NT2/D1 (cell line): ENCODE data around the gene ENTPD1.

Experiments
- DNase-seq: peaks from one replicate; pipeline ENCODE4 v3.0.0-alpha.2; 2011; ENCODE audit warnings: low read depth, low spot score
- H3K27me3 ChIP-seq: 2 replicates; pipeline ENCODE4 v1.6.0; 2011; ENCODE audit warnings: mild to moderate bottlenecking; ENCODE audit not compliant: insufficient read length, insufficient read depth
- H3K36me3 ChIP-seq: 2 replicates; pipeline ENCODE4 v1.6.1; 2011; ENCODE audit warnings: mild to moderate bottlenecking, low read length, mixed read lengths; ENCODE audit not compliant: insufficient read depth, insufficient read length
- H3K4me1 ChIP-seq: 2 replicates; pipeline ENCODE4 v1.5.1; 2011; ENCODE audit not compliant: insufficient read depth, insufficient read length
- H3K4me3 ChIP-seq: 2 replicates; pipeline ENCODE4 v1.5.1; 2011; ENCODE audit warnings: low read depth; ENCODE audit not compliant: insufficient read length
- H3K9ac ChIP-seq: 2 replicates; pipeline ENCODE4 v1.6.0; 2011; ENCODE audit warnings: low read depth; ENCODE audit not compliant: insufficient read length
- H3K9me3 ChIP-seq: 2 replicates; pipeline ENCODE4 v1.5.1; 2011; ENCODE audit warnings: mild to moderate bottlenecking, low read length; ENCODE audit not compliant: insufficient read depth
- SUZ12 ChIP-seq: IDR thresholded peaks from 2 replicates; pipeline ENCODE4 v1.6.1; 2011; ENCODE audit not compliant: insufficient read length, insufficient read depth; ENCODE audit errors: extremely low read depth
- YY1 ChIP-seq: IDR thresholded peaks from 2 replicates; pipeline ENCODE4 v1.6.1; 2011; ENCODE audit not compliant: insufficient read length, insufficient read depth
- ZNF274 ChIP-seq: IDR thresholded peaks from 2 replicates; pipeline ENCODE4 v1.6.1; 2011; ENCODE audit warnings: mild to moderate bottlenecking, low read depth, low read length

Gene ENTPD1

DNA sequence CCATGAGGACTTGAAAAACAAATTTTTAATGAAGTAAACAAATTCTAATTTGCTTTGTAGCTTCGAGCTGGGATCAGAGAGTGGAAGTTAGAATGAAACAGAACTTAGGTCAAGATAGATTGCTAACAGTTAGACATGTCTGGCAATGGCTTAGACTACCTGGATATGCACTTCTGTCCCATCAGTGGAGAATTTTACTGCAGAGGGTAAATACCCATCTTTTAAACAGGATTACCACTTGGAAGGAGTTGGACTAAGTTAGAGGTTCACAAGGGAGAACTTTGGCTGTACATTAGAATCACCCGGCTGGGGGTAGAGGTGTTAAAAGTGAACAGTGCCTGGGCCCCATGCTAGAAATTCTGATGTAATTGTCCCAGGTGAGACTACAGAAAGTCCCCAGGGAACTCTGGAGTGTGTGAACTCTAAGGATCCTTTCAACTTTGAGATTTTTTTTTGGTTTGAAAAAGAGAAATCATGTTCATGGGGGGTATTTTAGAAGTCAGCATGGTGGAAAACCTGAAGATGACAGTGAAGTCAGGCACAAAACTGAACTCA, 35.5 kb downstream of the ENTPD1 start:
- TF ChIP-seq ZNF274 = no peak
- no peaks in the 10 kb centered on the region for H3K4me1 ChIP-seq
- no peak overlapping the region for H3K4me3 ChIP-seq

DNA sequence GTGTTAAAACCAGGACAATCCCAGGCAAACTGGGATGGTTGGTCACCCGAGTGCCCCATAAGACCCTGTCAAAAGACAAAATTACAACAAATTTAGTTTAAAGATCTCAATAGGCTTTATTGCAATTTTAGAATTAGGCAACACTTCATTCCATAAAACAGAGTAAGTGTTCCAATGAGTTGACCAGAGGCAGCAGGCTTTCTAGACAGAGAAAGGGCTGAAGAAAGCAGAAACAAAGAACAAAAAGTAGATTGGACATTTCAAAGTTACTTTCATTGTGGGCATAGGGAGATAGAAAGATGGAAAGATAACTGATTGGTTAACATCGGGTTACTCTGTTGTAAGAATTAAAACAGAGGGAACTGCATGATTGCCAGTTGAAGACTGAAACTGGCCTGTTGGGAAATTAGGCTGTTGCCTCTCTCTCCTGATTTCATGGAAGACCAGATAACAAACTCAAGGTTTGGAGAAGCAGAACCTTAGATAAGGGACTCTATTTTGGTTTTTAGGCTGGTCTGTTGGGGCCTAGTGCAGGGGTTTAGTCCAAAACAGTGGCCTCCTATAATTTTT, 36.3 kb downstream of the ENTPD1 start:
- DNase-seq = no peak
- H3K9me3 ChIP-seq = no peaks in the 10 kb centered on the region
- H3K4me3 ChIP-seq = no peak overlapping the region
- no peak for TF ChIP-seq YY1
- no peak for TF ChIP-seq SUZ12
- TF ChIP-seq ZNF274 = no peak
- H3K27me3 ChIP-seq = no peaks in the 10 kb centered on the region
- H3K9ac ChIP-seq = no peak overlapping the region
- H3K36me3 ChIP-seq = no peaks in the 10 kb centered on the region
- H3K4me1 ChIP-seq = no peaks in the 10 kb centered on the region

More for the DNA sequence above, 35.5 kb downstream of the ENTPD1 start:
- H3K27me3 ChIP-seq = no peaks in the 10 kb centered on the region
- no peaks in the 10 kb centered on the region for H3K36me3 ChIP-seq
- H3K9ac ChIP-seq = no peak overlapping the region
- no peak for DNase-seq
- H3K9me3 ChIP-seq = no peaks in the 10 kb centered on the region

DNA sequence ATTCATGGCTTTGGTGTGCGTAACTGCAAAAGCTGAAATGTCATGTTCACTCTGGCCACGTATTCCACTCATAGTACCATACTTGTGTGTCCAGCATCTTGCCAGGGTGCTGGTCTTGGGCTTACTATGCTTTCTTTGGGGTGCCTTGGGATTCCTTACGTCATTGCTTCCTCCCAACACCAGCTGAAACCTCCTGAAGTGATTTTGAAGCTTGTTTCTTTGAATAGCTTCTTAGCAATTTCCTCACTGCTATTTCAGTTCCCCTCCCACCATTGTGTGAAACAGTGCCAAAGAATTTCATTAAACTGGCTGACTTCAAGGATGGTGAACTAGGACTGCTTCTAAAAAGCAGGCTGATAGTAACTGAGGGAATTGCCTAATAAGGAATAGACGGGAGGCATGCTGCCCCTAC, 36.9 kb downstream of the ENTPD1 start:
- no peaks in the 10 kb centered on the region for H3K27me3 ChIP-seq
- no peaks in the 10 kb centered on the region for H3K4me1 ChIP-seq
- no peaks in the 10 kb centered on the region for H3K36me3 ChIP-seq
- TF ChIP-seq SUZ12 = no peak
- TF ChIP-seq YY1 = no peak
- TF ChIP-seq ZNF274 = no peak
- H3K4me3 ChIP-seq = no peak overlapping the region
- no peaks in the 10 kb centered on the region for H3K9me3 ChIP-seq
- H3K9ac ChIP-seq = no peak overlapping the region
- no peak for DNase-seq

DNA sequence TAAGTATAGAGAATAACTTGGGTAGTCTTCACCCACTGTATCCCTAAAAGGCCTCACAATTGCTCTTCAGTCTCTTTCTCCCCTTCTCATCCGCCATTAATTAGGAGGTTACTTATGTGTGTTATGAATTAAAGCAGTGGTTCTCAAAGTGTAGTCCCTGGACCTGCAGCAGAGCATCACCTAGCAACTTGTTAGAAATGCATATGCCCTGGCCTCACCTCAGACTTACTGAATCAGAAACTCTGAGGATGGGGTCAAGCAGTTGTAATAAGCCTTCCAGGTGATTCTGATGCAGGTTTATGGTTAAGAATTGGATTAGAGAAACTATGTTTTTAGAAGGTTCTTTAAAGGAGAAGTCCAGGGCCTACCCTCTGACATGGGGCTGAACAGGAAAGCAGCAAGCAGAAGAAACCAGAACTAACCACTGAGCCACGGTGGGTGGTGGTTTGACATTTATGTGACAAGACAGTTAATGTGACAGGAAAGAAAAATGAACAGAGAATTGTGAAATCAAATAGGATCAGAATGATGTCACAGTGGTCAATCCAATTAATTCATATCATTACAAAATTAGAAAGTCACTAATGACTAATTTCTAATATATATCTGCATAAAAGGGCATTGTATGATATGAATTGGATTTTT, 37.6 kb downstream of the ENTPD1 start:
- H3K9ac ChIP-seq = no peak overlapping the region

DNA sequence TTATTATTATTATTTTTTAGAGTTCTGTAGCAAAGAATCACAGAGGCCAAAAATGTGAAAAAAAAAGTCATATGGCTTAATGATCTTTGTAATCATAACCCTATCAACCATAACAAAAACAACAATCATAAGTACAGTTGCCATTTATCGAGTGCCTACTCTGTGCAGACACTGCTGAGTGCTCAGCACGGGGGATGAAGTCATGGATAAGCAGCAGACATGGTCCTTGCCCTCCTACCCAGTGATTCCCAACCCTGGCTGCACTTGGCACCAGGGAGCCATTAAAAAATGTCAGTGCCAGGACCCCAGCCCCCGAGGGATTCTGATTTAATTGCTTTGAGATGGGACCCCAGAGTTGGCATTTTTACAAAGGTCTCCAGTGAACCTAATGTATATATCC, 38.2 kb downstream of the ENTPD1 start:
- H3K4me1 ChIP-seq = no peaks in the 10 kb centered on the region
- TF ChIP-seq ZNF274 (no peak), SUZ12 (no peak), YY1 (no peak)
- no peaks in the 10 kb centered on the region for H3K36me3 ChIP-seq
- no peak overlapping the region for H3K9ac ChIP-seq
- H3K27me3 ChIP-seq = no peaks in the 10 kb centered on the region
- no peak for DNase-seq
- H3K9me3 ChIP-seq = 0 out of 2 replicates have a peak, but pooled peaks cover 3% of the 10 kb centered on the region
- no peak overlapping the region for H3K4me3 ChIP-seq

More for the DNA sequence above, 37.6 kb downstream of the ENTPD1 start:
- Histone ChIP-seq H3K9me3 (no peaks in the 10 kb centered on the region), H3K27me3 (no peaks in the 10 kb centered on the region), H3K4me1 (no peaks in the 10 kb centered on the region), H3K4me3 (no peak overlapping the region), H3K36me3 (no peaks in the 10 kb centered on the region)
- TF ChIP-seq ZNF274 (no peak), SUZ12 (no peak), YY1 (no peak)
- no peak for DNase-seq

DNA sequence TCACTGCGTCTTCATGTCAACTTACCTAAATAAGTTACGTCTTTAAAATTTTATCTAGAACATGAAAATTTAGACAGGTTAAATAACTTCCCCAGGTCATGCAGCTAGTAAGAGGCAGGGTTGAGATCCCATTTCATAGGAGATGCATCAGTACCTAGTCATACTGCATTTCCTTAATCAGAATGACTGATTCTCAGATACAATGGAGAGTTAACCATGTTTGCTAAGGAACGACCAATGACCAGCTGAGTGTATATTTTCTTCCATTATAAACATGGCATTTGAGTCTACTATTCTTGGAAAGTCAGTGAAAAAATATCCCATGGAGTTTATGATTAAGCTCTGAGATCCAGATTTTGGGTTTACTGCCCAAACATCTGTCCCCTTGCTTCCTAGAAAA, 39.6 kb downstream of the ENTPD1 start:
- Histone ChIP-seq H3K27me3 (no peaks in the 10 kb centered on the region), H3K9ac (no peak overlapping the region), H3K4me3 (no peak overlapping the region), H3K9me3 (peaks cover 14% of the 10 kb centered on the region; the same call in 1 of the 2 replicates), H3K4me1 (no peaks in the 10 kb centered on the region), H3K36me3 (no peaks in the 10 kb centered on the region)
- TF ChIP-seq SUZ12 (no peak), YY1 (no peak), ZNF274 (no peak)
- no peak for DNase-seq

DNA sequence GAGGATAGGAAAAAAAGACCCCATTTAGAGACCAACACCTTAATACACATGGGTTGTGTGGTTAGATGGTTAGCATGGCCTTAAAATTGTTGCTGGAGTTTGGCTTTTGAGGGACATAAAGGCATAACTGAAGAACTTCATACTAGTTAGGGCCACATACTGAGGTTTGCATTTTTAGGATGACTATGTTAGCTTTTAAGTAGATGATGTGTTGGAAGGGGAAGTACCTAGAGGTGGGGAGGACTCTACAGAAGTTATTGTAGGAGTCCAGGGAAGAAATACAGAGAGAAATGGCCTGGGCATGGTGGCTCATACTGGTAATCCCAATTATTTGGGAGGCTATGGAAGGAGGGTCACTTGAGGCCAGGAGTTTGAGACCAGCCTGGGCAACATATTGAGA, 40.5 kb downstream of the ENTPD1 start:
- Histone ChIP-seq H3K9ac (no peak overlapping the region), H3K4me1 (no peaks in the 10 kb centered on the region)

More for the DNA sequence above, 40.5 kb downstream of the ENTPD1 start:
- DNase-seq = no peak
- Histone ChIP-seq H3K27me3 (no peaks in the 10 kb centered on the region), H3K4me3 (no peak overlapping the region), H3K9me3 (peaks cover 14% of the 10 kb centered on the region; the same call in 1 of the 2 replicates), H3K36me3 (no peaks in the 10 kb centered on the region)
- TF ChIP-seq ZNF274 (no peak), YY1 (no peak), SUZ12 (no peak)
